Lung (tissue), 12 donors: Measurements from ENCODE around the gene CYP19A1. TPM values are rescaled to one million over a fixed set of nuclear protein-coding genes. Genes with fewer than 3 reads are reported as not detected.

Experiments
- ATAC-seq: fragments of 200-7000 bp; cut with Tn5 transposase; one replicate; pipeline ENCODE4 v1.9.1; 2020; ENCODE audit warnings: moderate number of reproducible peaks; ENCODE audit not compliant: insufficient read depth, low FRiP score
- DNase-seq, 3 donors: peaks; one replicate each; pipeline ENCODE4 v3.0.0-alpha.2; 2013 to 2017
- H3K27ac ChIP-seq, 2 donors: one replicate each; pipeline ENCODE4 v1.5.1; 2013; ENCODE audit warnings: mild to moderate bottlenecking in 2 of 2, moderate library complexity in 2 of 2, control low read depth in 1 of 2, inconsistent platforms in 1 of 2, low read depth in 1 of 2, low read length in 1 of 2
- H3K27me3 ChIP-seq, 3 donors: one replicate each; pipeline ENCODE4 v1.5.1; 2013; ENCODE audit warnings: low read length in 2 of 3; ENCODE audit not compliant: control insufficient read depth in 3 of 3, insufficient read depth in 3 of 3
- H3K36me3 ChIP-seq, 4 donors: one replicate each; pipeline ENCODE4 v1.5.1; 2013; ENCODE audit warnings: low read length in 4 of 4, mild to moderate bottlenecking in 1 of 4, moderate library complexity in 1 of 4; ENCODE audit not compliant: control insufficient read depth in 4 of 4, insufficient read depth in 4 of 4
- H3K4me1 ChIP-seq, 5 donors: one replicate each; pipeline ENCODE4 v1.5.1; 2013; ENCODE audit warnings: low read length in 5 of 5, mild to moderate bottlenecking in 2 of 5, moderate library complexity in 1 of 5; ENCODE audit not compliant: control insufficient read depth in 5 of 5, insufficient read depth in 5 of 5
- H3K4me3 ChIP-seq: one replicate; pipeline ENCODE4 v1.5.1; 2013; ENCODE audit warnings: mild to moderate bottlenecking, control low read depth, moderate library complexity
- H3K9ac ChIP-seq, 2 donors: one replicate each; pipeline ENCODE4 v1.5.1; 2013; ENCODE audit warnings: low read length in 2 of 2, control low read depth in 1 of 2; ENCODE audit not compliant: insufficient read depth in 1 of 2
- H3K9me3 ChIP-seq, 4 donors: one replicate each; pipeline ENCODE4 v1.5.1; 2013; ENCODE audit warnings: low read length in 3 of 4, mild to moderate bottlenecking in 1 of 4, moderate library complexity in 1 of 4; ENCODE audit not compliant: control insufficient read depth in 4 of 4, insufficient read depth in 3 of 4
- CTCF ChIP-seq: IDR thresholded peaks from 2 replicates; pipeline ENCODE4 v1.5.1; 2012; ENCODE audit warnings: mild to moderate bottlenecking; ENCODE audit errors: control extremely low read depth, extremely low read depth
- WGBS, 2 donors: extraction: QIAGEN DNeasy Blood & Tissue Kit; methylation state at CpG; one replicate each; pipeline ENCODE4 v1.1.7; 2013; 5-methylcytosine and 5-hydroxymethylcytosine counted together
- polyA plus RNA-seq, 2 donors: library from polyadenylated mRNA; stranded (reverse); fragments of 200-250 nt; gene quantifications; one replicate each; pipeline ENCODE4 v1.2.1, GENCODE V29; 2013
- total RNA-seq, 2 donors: library from RNA; depleted of rRNA in 1 of 2; stranded (reverse); fragments of >200 nt in 1 of 2; gene quantifications; one replicate each; pipeline ENCODE4 v1.2.1, GENCODE V29; 2014 to 2021
- donor health status: control.
- donor health status: control.
- donor health status: Bipolar disorder and iron deficiency.
- donor health status: healthy.
- donor health status: DM: yes; HTN: yes; CAD: no.

The CYP19A1 gene
- total and polyA plus RNA-seq, 4 donors = 0.37 to 9.6 (median 2.4) TPM

- Histone ChIP-seq H3K9me3 (peaks cover 0 to 4% (median 0%) of the 10 kb centered on the region in 4 donors), H3K27ac (no peak overlapping the region), H3K4me1 (peaks cover 0 to 32% (median 11%) of the 10 kb centered on the region in 5 donors), H3K36me3 (no peaks in the 10 kb centered on the region), H3K9ac (no peak overlapping the region), H3K27me3 (no peaks in the 10 kb centered on the region), H3K4me3 (no peak overlapping the region)
- no peak for DNase-seq
- TF ChIP-seq CTCF = no peak
- no peak for ATAC-seq
- WGBS, 2 donors = 82 to 90% methylated on average over 3 of the region's 3 CpGs
Observed at GRCh38 chr15:51307325-51307724, 31.1 kb downstream of the CYP19A1 start.

DNA sequence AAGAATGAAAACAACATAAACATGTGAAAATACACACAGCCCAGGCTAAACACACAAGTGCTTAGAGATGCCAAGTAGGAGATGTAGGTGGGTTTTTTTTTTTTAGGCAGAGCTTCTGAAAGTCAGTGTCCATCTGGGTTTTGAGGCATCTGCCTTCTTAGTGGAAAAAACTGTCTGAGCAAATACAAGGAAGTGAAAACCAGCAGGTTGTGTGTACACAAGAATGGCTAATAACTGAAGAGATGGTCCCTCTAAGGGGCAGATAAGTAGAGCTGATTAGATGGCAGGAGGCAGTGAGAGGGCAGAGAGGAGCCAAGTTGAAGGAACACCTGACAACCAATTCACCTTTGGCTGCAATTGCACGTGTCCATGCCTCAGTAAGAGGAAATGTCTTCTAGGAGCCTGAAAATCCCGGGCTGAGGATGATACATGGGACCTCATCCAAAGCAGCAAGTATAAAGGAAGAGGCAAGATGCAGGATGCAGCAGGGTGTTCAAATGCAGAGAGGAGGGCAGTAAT lies 34.9 kb downstream of the CYP19A1 start:
- no peak for ATAC-seq
- no peak overlapping the region for H3K27ac ChIP-seq
- no peak overlapping the region for H3K9ac ChIP-seq
- DNase-seq = no peak
- no peak overlapping the region for H3K4me3 ChIP-seq
- no peak for TF ChIP-seq CTCF
- peaks cover 0 to 4% (median 0%) of the 10 kb centered on the region in 4 donors for H3K9me3 ChIP-seq
- WGBS, 2 donors = 56 to 66% methylated on average over 2 of the region's 2 CpGs
- H3K4me1 ChIP-seq = peaks cover 0 to 11% (median 0%) of the 10 kb centered on the region in 5 donors
- H3K36me3 ChIP-seq = no peaks in the 10 kb centered on the region
- no peaks in the 10 kb centered on the region for H3K27me3 ChIP-seq

DNA sequence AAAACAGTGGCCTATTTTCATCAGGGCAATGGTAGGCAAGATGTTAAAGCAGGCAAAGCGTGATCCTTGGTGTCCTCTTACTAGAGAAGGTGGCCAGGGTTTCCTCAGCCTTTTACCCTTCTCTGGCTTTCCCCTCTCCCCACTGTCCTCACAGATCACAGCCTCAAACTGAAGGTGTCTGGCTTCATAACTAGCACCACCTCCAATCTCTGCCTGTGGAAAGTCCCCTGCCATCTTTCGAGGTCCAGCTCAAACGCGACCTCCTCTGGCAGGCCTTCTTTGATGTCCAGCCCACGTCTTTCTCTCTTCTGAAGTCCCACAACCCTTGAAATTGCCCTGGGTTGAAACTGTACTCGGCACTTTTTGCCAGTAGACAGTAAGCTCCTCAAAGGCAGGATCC lies 35.9 kb downstream of the CYP19A1 start:
- H3K4me3 ChIP-seq = no peak overlapping the region
- no peak for TF ChIP-seq CTCF
- no peaks in the 10 kb centered on the region for H3K27me3 ChIP-seq
- no peak for ATAC-seq
- no peak overlapping the region for H3K9ac ChIP-seq
- H3K4me1 ChIP-seq = peaks cover 0 to 8% (median 0%) of the 10 kb centered on the region in 5 donors
- no peak overlapping the region for H3K27ac ChIP-seq
- DNase-seq = no peak
- peaks cover 0 to 1% (median 0%) of the 10 kb centered on the region in 4 donors for H3K9me3 ChIP-seq
- WGBS, 2 donors = 74 to 92% methylated on average over 6 of the region's 6 CpGs
- H3K36me3 ChIP-seq = no peaks in the 10 kb centered on the region
